NCI-H1436 treated with DMSO at 0.1 percent for 48 hours (cell line): ENCODE measurements around the gene ASPSCR1.
"Not testable (repeated sequence)": the region's sequence is repeated elsewhere in the genome, so short reads cannot be mapped to it uniquely, and the experiment has no call there.

Source experiments
- DNase-seq: peaks from one replicate; lab custom pipeline; 2025; lab: John Stamatoyannopoulos, UW

Gene ASPSCR1

DNA sequence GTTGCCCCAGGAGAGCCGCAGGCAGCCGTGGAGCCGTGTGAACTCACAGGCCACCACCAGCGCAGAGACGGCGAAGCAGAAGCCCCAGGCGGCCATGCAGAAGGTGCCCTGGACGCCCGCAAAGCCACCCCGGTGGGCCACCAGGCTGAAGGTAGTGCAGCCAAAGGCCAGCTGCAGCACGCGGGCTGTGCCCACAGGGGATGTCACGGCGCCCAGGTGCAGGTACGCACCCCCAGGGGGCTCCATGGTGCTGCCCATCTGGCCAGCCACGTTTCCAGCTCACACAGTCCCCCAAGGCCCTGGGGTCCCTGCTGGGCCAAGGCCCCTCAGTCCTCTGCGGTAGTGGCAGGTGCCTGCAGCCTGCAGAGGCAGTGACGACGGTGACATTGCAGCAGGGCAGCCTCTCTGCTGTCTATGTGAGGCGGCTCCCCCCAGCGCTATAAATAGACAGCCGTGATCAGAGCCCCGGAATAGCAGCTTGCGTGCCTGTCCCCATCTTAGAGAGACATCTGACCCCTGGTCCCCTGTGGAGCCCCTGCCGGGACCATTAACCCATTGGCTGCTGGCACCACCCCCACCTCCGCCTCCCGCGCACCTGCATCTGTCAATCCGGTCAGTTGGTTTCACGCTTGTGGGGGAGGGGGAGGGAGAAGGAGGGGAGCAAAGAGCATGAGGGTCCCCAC, 35.8 kb upstream of the ASPSCR1 start:
- no peak for DNase-seq

- DNase-seq = no peak
Observed at GRCh38 chr17:81942167-81942553, 35.3 kb upstream of the ASPSCR1 start.

GRCh38 chr17:81944858-81945257, 32.6 kb upstream of the ASPSCR1 start:
- no peak for DNase-seq

DNA sequence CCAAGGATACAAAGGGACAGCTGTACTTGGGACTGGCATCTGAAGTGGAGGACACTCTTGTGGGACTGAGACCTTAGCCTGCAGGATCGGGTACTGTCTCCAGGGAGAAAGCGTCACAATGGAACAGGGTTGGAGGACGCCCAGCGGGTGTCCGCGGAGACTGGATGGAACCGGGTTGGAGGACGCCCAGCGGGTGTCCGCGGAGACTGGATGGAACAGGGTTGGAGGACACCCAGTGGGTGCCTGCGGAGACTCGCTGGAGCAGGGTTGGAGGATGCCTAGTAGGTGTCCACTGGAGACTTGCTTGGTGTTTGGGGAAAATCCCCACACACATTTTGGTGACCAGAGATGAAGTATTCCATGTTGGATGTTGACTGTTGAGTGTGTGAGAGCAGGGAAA, 30.2 kb upstream of the ASPSCR1 start, which contains the start of gene MYADML2:
Gene MYADML2 (minus strand): TSS at position 45 of the 400 bp plus-strand sequence. CDS start 5,492 bp downstream, outside the sequence.
- no peak for DNase-seq

- no peak for DNase-seq
Observed at GRCh38 chr17:81948635-81949378, 28.6 kb upstream of the ASPSCR1 start.

DNA sequence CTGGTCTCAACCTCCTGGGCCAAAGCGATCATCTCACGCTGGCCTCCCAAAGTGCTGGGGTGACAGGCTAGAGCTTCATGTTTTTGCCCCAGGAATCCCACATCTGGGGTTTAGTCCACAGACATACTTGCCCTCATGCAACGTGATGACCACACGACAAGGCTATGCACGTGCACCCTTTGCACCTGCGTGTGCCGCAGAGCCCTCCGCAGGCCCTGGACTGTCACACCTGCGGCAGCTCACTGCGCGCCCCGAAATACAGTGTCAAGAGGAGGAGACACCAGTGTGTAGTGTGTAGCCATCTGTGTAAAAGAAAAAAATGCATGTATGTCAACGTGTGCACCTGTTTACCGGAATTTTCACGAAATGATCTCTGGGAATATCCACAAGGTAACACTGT, 26.9 kb upstream of the ASPSCR1 start:
- DNase-seq = no peak

DNA sequence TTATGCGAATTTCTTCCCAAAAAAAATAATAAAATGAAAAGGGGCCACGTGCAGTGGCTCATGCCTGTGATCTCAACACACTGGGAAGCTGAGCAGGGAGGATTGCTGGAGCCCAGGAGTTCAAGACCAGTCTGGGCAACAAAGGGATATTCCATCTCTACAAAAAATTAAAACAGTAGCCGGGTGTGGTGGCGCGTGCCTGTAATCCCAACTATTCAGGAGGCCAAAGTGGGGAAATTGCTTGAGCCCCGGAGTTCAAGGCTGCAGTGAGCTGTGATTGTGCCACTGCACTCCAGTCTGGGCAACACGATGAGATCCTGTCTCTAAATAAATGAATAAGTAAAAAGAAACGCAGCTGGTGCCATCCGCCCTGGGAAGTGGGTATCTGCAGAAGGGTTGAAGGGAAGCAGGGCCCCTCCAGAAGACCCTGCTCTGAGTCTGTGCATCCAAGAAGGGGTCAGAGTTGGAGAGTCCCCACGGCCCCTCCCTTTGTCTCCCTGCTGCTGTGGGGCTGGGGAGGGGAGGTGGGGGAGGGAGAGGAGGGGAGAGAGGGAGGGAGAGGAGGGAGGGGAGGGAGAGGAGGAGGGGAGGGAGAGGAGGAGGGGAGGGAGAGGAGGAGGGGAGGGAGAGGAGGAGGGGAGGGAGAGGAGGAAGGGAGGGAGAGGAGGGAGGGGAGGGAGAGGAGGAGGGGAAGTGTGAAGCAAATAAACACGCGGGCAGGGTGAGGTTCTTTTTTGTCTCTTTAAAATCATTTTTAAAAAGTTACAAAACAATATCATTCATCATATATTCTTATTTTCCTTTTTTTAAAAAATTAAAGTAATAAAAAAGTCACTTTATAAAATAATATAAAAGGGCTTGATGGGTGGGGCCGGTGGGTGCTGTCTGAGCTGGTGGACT, 25.4 kb upstream of the ASPSCR1 start:
- no peak for DNase-seq

DNA sequence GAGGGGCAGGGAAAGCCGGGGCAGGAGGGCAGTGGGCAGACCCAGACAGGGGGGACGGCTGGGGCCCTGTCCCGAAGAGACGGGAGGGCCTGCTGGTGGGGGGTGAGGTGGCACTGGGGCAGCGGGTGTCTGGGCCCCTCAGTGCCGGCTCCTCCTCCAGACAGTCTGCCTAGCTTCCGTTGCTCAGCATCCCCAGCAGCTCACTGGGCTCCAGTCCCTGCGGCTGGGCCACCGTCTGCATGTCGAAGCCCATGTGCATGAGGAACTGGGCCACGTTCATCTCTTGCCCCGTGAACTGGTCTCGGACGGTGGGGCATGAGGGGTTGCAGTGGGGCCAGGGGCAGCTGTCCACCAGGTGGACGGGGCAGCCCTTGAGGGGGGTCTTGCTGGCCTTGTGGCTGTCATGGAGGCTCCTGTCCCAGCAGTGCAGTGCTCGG, 24.6 kb upstream of the ASPSCR1 start:
- DNase-seq = no peak

DNA sequence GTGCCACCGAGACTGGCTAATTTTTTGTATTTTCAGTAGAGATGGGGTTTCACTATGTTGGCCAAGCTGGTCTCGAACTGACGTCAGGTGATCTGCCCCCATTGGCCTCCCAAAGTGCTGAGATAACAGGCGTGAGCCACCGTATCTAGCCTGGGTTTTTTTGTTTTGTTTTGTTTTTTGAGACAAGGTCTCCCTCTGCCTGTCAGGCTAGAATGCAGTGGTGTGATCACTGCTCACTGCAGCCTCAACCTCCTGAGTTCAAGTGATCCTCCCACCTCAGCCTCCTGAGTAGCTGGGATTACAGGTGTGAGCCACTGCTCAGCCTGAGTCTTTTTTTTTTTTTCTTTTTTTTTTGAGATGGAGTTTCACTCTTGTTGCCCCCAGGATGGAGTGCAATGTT, 24.0 kb upstream of the ASPSCR1 start:
- not testable (repeated sequence) for DNase-seq

- DNase-seq = no peak
Observed at GRCh38 chr17:81954131-81955057, 23.0 kb upstream of the ASPSCR1 start.

GRCh38 chr17:81955058-81955681, 22.3 kb upstream of the ASPSCR1 start:
- no peak for DNase-seq

GRCh38 chr17:81955756-81956544, 21.5 kb upstream of the ASPSCR1 start:
- DNase-seq = no peak

GRCh38 chr17:81956607-81957589, 20.5 kb upstream of the ASPSCR1 start:
- no peak for DNase-seq

DNA sequence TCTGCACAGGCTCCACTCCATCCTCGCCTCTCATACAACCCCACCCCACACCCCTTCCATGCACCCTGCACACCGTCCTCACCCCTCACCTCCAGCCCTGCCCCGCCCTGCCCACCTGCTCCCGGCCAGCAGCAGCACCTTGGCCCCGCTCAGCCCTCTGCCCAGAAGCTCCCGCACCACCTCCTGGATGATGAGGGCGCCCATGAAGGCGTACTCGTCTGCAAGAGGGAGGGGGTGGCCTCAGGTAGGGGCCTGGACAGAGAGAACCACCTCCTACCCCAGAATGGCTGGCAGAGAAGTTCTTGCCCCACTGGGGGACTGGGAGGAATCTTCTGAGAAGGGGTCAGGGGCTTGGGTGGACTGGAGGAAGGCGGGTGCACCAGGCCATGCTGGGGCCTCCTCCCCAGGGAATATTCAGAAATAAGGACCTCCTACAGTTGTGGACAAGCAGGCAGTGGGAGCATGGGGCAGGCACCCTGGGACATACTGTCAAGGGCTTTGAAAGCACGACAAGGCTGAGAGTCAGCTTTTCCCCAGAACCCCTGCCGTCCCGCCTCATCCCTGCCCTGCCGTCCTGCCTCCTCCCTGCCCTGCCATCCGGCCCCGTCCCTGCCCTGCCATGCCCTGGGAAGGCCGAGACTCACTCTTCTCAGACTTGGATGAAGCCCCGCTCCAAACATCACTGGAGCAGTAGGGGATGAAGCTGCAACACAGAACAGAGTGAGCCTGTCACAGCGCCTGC, 19.6 kb upstream of the ASPSCR1 start:
- no peak for DNase-seq

DNA sequence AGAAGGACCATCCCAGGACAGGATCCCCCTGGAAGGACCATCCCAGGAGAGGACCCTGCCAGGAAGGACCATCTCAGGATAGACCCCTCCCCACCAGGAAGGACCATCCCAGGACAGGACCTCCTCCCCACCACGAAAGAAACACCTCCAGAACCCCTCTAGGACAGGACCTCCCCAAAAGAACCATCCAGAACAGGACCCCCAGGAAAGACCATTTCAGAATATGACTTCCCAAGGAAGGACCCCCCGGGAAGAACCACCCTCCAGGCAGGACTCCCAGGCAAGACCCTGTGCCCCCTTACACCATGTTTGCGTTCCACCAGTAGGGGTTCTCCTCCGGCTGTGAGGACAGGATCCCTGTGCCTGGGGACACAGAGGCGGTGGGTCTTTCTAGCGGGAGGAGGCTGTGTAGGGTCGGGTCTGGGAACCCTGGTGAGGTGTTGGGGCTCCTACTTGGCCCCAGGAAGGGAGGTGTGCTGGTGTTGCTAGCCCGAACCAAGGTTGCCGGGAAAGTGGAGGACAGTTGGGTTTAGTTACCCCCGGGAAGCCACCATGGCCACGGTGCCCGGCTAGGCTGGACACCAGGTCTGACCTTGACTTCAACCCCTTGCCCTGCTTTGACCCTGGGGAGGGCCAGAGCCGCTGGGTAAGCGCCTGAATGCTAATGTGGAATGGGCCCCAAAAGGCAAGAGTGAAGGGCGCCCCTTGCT, 18.6 kb upstream of the ASPSCR1 start:
- DNase-seq = no peak

GRCh38 chr17:81959362-81960129, 17.9 kb upstream of the ASPSCR1 start:
- DNase-seq = no peak
